NB4 (cell line): Measurements from ENCODE around the gene ENOX2.

Experiments used
- TF ChIP-seq, protein P1 (sequence below): IDR thresholded peaks from one replicate; pipeline ENCODE4 v1.5.1; 2012; ENCODE audit warnings: low read depth, low read length
- TF ChIP-seq, protein P2 (sequence below): IDR thresholded peaks from 2 replicates; pipeline ENCODE4 v1.6.1; 2011; ENCODE audit warnings: low read depth, low read length

DNA sequence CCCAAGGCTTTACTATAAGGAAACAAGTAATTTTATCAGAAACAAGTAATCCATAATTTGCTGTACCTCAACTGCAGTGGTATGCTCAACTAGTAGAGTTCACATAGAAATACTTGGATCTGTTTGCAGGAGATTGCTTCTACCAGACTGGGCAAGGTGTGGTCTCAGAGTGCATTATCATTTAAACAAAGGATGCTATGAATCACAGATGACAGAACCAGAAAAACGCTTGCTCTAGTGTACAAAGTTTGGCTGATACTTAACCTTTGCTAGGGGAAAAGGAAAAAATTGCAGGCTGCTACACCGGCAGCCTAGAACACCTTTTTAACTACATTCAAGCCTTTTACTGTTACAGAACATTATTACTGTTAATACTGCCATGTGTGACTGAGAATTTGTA is 97.1 kb downstream of the ENOX2 start:
- TF ChIP-seq, protein P1, sequence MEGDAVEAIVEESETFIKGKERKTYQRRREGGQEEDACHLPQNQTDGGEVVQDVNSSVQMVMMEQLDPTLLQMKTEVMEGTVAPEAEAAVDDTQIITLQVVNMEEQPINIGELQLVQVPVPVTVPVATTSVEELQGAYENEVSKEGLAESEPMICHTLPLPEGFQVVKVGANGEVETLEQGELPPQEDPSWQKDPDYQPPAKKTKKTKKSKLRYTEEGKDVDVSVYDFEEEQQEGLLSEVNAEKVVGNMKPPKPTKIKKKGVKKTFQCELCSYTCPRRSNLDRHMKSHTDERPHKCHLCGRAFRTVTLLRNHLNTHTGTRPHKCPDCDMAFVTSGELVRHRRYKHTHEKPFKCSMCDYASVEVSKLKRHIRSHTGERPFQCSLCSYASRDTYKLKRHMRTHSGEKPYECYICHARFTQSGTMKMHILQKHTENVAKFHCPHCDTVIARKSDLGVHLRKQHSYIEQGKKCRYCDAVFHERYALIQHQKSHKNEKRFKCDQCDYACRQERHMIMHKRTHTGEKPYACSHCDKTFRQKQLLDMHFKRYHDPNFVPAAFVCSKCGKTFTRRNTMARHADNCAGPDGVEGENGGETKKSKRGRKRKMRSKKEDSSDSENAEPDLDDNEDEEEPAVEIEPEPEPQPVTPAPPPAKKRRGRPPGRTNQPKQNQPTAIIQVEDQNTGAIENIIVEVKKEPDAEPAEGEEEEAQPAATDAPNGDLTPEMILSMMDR = no peak
- TF ChIP-seq, protein P2, sequence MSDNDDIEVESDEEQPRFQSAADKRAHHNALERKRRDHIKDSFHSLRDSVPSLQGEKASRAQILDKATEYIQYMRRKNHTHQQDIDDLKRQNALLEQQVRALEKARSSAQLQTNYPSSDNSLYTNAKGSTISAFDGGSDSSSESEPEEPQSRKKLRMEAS = no peak
